ENCODE results near the gene FIGN. TPM values are rescaled to one million over a fixed set of nuclear protein-coding genes. Genes with fewer than 3 reads are reported as not detected.

Gene FIGN
- total and polyA plus RNA-seq, 2 donors (not counting 1 experiment from before 2014, with no cell fraction given) = not detected

GRCh38 chr2:163662141-163662780 is 73.5 kb downstream of the FIGN start:
- no peak overlapping the region for H3K4me3 Mint-ChIP-seq
- no peak overlapping the region for H3K27ac Mint-ChIP-seq
- H2AFZ ChIP-seq (ENCODE audit: insufficient read depth, low read depth, low read length, poor library complexity, severe bottlenecking) = no peak overlapping the region
- TF ChIP-seq, protein P1, sequence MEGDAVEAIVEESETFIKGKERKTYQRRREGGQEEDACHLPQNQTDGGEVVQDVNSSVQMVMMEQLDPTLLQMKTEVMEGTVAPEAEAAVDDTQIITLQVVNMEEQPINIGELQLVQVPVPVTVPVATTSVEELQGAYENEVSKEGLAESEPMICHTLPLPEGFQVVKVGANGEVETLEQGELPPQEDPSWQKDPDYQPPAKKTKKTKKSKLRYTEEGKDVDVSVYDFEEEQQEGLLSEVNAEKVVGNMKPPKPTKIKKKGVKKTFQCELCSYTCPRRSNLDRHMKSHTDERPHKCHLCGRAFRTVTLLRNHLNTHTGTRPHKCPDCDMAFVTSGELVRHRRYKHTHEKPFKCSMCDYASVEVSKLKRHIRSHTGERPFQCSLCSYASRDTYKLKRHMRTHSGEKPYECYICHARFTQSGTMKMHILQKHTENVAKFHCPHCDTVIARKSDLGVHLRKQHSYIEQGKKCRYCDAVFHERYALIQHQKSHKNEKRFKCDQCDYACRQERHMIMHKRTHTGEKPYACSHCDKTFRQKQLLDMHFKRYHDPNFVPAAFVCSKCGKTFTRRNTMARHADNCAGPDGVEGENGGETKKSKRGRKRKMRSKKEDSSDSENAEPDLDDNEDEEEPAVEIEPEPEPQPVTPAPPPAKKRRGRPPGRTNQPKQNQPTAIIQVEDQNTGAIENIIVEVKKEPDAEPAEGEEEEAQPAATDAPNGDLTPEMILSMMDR (IDR thresholded peaks at IDR 0.05) = no peak
- TF ChIP-seq EZH2 (IDR thresholded peaks at IDR 0.05; ENCODE audit: borderline replicate concordance, insufficient read depth, low read depth, low read length, poor library complexity, severe bottlenecking) = no peak
- H3K27me3 Mint-ChIP-seq = no peaks in the 10 kb centered on the region
- no peak for ATAC-seq (ENCODE audit: low read depth)
- H3K4me3 ChIP-seq (ENCODE audit: control extremely low read depth in 1 of 5, extremely low read depth in 1 of 5, insufficient read depth in 1 of 5, low read depth in 2 of 5, low read length in 4 of 5) = no peak overlapping the region
- H3K27ac ChIP-seq (ENCODE audit: low read length in 2 of 2) = no peak overlapping the region
- H3K27me3 ChIP-seq (replicated peaks in 1 of 4; ENCODE audit: control extremely low read depth in 1 of 4, control insufficient read depth in 3 of 4, insufficient read depth in 4 of 4, low read length in 3 of 4) = no peaks in the 10 kb centered on the region
- CTCF ChIA-PET = no interaction called here
- H4K20me1 ChIP-seq (ENCODE audit: control insufficient read depth, insufficient read depth, low read length, poor library complexity, severe bottlenecking) = no peaks in the 10 kb centered on the region
- peaks cover 0 to 6% (median 0%) of the 10 kb centered on the region in 3 donors for H3K9me3 ChIP-seq (ENCODE audit: control extremely low read depth in 1 of 3, control insufficient read depth in 2 of 3, insufficient read depth in 1 of 3, low read length in 2 of 3)
- H3K79me2 ChIP-seq (ENCODE audit: control insufficient read depth, insufficient read depth, low read length) = no peaks in the 10 kb centered on the region
- no peaks in the 10 kb centered on the region for H3K4me1 ChIP-seq (ENCODE audit: control insufficient read depth in 2 of 2, insufficient read depth in 2 of 2, low read length in 2 of 2)
- no peaks in the 10 kb centered on the region for H3K4me1 Mint-ChIP-seq
- H3K4me2 ChIP-seq (replicated peaks; ENCODE audit: low read depth, low read length, poor library complexity, severe bottlenecking) = no peak overlapping the region
- DNase-seq = no peak
- POLR2A ChIA-PET = no interaction called here
- intact Hi-C loops (cut with micrococcal nuclease) = no loop called here
- no peak overlapping the region for H3K9ac ChIP-seq (ENCODE audit: low read length)
- no peaks in the 10 kb centered on the region for H3K36me3 ChIP-seq (replicated peaks in 1 of 2; ENCODE audit: control extremely low read depth in 1 of 2, control insufficient read depth in 1 of 2, extremely low read depth in 1 of 2, insufficient read depth in 2 of 2, low read length in 1 of 2)
- H3K9me3 Mint-ChIP-seq (ENCODE audit: insufficient read depth) = peaks cover 2% of the 10 kb centered on the region
- 77% methylated on average over 3 of the region's 4 CpGs for WGBS (ENCODE audit: insufficient coverage)

GRCh38 chr2:163659224-163659623 is 76.6 kb downstream of the FIGN start:
- TF ChIP-seq, protein P1 (IDR thresholded peaks at IDR 0.05) = no peak
- TF ChIP-seq EZH2 (IDR thresholded peaks at IDR 0.05; ENCODE audit: borderline replicate concordance, insufficient read depth, low read depth, low read length, poor library complexity, severe bottlenecking) = no peak
- WGBS (ENCODE audit: insufficient coverage) = no CpG with 5 or more reads among the region's 2 CpGs
- ChIA-PET POLR2A (no interaction called here), CTCF (no interaction called here)
- Histone ChIP-seq H3K79me2 (ENCODE audit: control insufficient read depth, insufficient read depth, low read length) (no peaks in the 10 kb centered on the region), H3K9me3 (ENCODE audit: control extremely low read depth in 1 of 3, control insufficient read depth in 2 of 3, insufficient read depth in 1 of 3, low read length in 2 of 3) (peaks cover 0 to 6% (median 0%) of the 10 kb centered on the region in 3 donors), H4K20me1 (ENCODE audit: control insufficient read depth, insufficient read depth, low read length, poor library complexity, severe bottlenecking) (no peaks in the 10 kb centered on the region), H3K27ac (ENCODE audit: low read length in 2 of 2) (no peak overlapping the region), H3K4me2 (replicated peaks; ENCODE audit: low read depth, low read length, poor library complexity, severe bottlenecking) (no peak overlapping the region), H3K9ac (ENCODE audit: low read length) (no peak overlapping the region), H3K4me1 (ENCODE audit: control insufficient read depth in 2 of 2, insufficient read depth in 2 of 2, low read length in 2 of 2) (no peaks in the 10 kb centered on the region), H3K36me3 (replicated peaks in 1 of 2; ENCODE audit: control extremely low read depth in 1 of 2, control insufficient read depth in 1 of 2, extremely low read depth in 1 of 2, insufficient read depth in 2 of 2, low read length in 1 of 2) (no peaks in the 10 kb centered on the region), H3K27me3 (replicated peaks in 1 of 4; ENCODE audit: control extremely low read depth in 1 of 4, control insufficient read depth in 3 of 4, insufficient read depth in 4 of 4, low read length in 3 of 4) (no peaks in the 10 kb centered on the region), H2AFZ (ENCODE audit: insufficient read depth, low read depth, low read length, poor library complexity, severe bottlenecking) (no peak overlapping the region), H3K4me3 (ENCODE audit: control extremely low read depth in 1 of 5, extremely low read depth in 1 of 5, insufficient read depth in 1 of 5, low read depth in 2 of 5, low read length in 4 of 5) (no peak overlapping the region)
- H3K27ac Mint-ChIP-seq = no peak overlapping the region
- no peak overlapping the region for H3K4me3 Mint-ChIP-seq
- ATAC-seq (ENCODE audit: low read depth) (no peak), DNase-seq (no peak)
- intact Hi-C loops (cut with micrococcal nuclease) = no loop called here
- H3K9me3 Mint-ChIP-seq (ENCODE audit: insufficient read depth) = peaks cover 2% of the 10 kb centered on the region
- H3K4me1 Mint-ChIP-seq = no peaks in the 10 kb centered on the region
- no peaks in the 10 kb centered on the region for H3K27me3 Mint-ChIP-seq
